ENCODE data around the gene RPL37A. TPM values are rescaled to one million over a fixed set of nuclear protein-coding genes. Genes with fewer than 3 reads are reported as not detected.

The RPL37A gene
- total and polyA plus RNA-seq, 10 donors = 688 to 9,110 (median 2,096) TPM

DNA sequence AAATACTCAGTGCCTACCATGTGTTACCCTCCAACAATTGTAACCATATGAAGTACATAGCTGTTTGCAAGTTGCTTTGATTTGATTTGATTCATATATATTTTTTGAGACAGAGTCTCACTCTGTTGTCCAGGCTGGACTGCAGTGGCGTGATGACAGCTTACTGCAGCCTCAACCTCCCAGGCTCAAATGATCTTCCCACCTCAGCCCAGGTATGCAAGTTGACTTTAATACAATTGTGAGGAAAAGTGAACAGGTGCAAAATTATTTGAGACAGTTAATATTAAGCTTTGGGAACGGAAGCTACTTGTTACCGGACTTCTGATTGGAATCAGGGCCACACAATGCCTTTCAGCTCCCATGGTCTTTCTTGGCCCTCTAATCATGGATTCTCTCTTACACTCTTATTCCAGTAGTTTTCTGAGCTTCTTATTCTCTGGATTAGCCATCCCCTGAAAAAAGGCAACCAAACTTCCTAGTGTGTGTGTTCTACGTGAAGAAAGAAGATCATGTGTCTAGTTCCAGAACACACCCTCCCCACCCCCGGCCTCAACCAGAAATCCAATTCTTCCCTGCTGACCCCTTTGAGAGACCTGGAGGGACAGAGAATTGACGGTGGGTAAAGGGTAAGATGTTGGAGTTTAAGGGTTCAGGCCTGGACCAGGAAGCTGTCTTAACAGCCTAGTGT lies 1.1 kb upstream of the RPL37A start:
- Histone ChIP-seq H3K27me3 (replicated peaks in 1 of 7) (no peaks in the 10 kb centered on the region), H3K36me3 (peaks cover 6 to 33% (median 28%) of the 10 kb centered on the region in 6 donors), H3K4me1 (peaks cover 19 to 83% (median 56%) of the 10 kb centered on the region in 6 donors), H3K9me3 (no peaks in the 10 kb centered on the region), H3K4me3 (peak overlapping the region in 7 of 8 donors; percentile 59 to 90 (median 71)), H3K27ac (peak overlapping the region; percentile 14 to 90 (median 84))
- no peak for TF ChIP-seq POLR2A (IDR thresholded peaks at IDR 0.05)
- no peak for TF ChIP-seq POLR2AphosphoS5 (IDR thresholded peaks at IDR 0.05)
- TF ChIP-seq, protein P1, sequence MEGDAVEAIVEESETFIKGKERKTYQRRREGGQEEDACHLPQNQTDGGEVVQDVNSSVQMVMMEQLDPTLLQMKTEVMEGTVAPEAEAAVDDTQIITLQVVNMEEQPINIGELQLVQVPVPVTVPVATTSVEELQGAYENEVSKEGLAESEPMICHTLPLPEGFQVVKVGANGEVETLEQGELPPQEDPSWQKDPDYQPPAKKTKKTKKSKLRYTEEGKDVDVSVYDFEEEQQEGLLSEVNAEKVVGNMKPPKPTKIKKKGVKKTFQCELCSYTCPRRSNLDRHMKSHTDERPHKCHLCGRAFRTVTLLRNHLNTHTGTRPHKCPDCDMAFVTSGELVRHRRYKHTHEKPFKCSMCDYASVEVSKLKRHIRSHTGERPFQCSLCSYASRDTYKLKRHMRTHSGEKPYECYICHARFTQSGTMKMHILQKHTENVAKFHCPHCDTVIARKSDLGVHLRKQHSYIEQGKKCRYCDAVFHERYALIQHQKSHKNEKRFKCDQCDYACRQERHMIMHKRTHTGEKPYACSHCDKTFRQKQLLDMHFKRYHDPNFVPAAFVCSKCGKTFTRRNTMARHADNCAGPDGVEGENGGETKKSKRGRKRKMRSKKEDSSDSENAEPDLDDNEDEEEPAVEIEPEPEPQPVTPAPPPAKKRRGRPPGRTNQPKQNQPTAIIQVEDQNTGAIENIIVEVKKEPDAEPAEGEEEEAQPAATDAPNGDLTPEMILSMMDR (IDR thresholded peaks at IDR 0.05 in 8 of 11, conservative IDR thresholded peaks at IDR 0.05 in 3 of 11) = no peak
- intact Hi-C loops (cut with DNase I; ENCODE audit: low total_unique reads) = loop anchor here (10.0 kb wide), 1 partner anchor 83 kb away; the partner anchor contains the start of gene SMARCAL1
- DNase-seq = no peak
- 69 to 83% (median 76%) methylated on average over 6 of the region's 6 CpGs for WGBS, 5 donors

DNA sequence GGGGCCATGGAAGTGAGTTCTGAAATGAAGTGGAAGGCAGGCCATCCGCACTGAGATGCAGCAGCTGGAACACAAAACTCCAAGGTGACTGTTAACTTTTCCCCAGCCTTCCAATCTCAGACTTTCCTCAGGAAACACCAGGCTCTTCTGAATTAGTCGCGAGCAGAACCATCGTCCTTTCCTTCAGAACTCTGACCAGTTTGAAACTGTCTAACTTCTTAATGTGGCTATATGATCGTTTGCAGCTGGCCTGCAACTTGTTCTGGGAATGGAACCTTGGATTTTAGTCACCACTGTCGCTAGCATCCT lies 620 bp upstream of the RPL37A start:
- no peak for TF ChIP-seq POLR2A (IDR thresholded peaks at IDR 0.05)
- TF ChIP-seq, protein P1 (IDR thresholded peaks at IDR 0.05 in 8 of 11, conservative IDR thresholded peaks at IDR 0.05 in 3 of 11) = no peak
- no peak for TF ChIP-seq POLR2AphosphoS5 (IDR thresholded peaks at IDR 0.05)
- 12 to 32% (median 25%) methylated on average over 6 of the region's 6 CpGs for WGBS, 5 donors
- Histone ChIP-seq H3K4me1 (peaks cover 19 to 83% (median 56%) of the 10 kb centered on the region in 6 donors), H3K9me3 (no peaks in the 10 kb centered on the region), H3K36me3 (peaks cover 6 to 38% (median 33%) of the 10 kb centered on the region in 6 donors), H3K4me3 (peak overlapping the region; percentile 59 to 90 (median 76)), H3K27ac (peak overlapping the region; percentile 79 to 90 (median 86)), H3K27me3 (replicated peaks in 1 of 7) (no peaks in the 10 kb centered on the region)
- no peak for DNase-seq
- intact Hi-C loops (cut with DNase I; ENCODE audit: low total_unique reads) = loop anchor here (10.0 kb wide), 1 partner anchor 83 kb away; the partner anchor contains the start of gene SMARCAL1

DNA sequence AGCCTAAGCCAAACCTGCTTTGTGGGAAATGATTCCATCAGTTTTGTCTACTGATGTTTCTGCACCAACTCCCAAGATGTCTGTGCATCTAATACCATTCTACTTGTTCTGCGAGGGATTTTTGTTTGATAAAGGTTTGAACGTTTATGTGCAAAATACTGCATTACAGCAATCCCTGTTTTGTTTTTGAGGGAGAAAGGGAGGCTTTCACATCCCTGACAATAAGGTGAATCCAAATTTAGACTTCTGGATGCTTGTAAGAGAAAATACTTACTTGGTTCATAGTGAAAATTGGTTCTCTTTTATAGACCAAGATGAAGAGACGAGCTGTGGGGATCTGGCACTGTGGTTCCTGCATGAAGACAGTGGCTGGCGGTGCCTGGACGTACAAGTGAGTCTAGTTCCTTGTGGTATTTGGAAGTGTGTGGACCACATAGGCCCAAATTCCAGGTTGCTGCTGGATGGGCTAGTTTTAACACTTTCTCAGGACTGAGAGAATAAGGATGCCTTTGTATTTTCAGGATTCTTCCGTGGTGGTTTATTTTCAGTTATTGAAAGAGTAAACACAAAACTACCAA lies 1.1 kb downstream of the RPL37A start:
- WGBS, 5 donors = 14 to 23% (median 18%) methylated on average over 6 of the region's 6 CpGs
- no peak for DNase-seq
- no peaks in the 10 kb centered on the region for H3K27me3 ChIP-seq (replicated peaks in 1 of 7)
- peaks cover 19 to 82% (median 57%) of the 10 kb centered on the region in 6 donors for H3K4me1 ChIP-seq
- no peaks in the 10 kb centered on the region for H3K9me3 ChIP-seq
- intact Hi-C loops (cut with DNase I; ENCODE audit: low total_unique reads) = loop anchor here (10.0 kb wide), 1 partner anchor 85 kb away; the partner anchor contains the start of gene SMARCAL1
- TF ChIP-seq POLR2AphosphoS5 (IDR thresholded peaks at IDR 0.05) = no peak
- TF ChIP-seq, protein P1 (IDR thresholded peaks at IDR 0.05 in 8 of 11, conservative IDR thresholded peaks at IDR 0.05 in 3 of 11) = no peak
- H3K27ac ChIP-seq = peak overlapping the region in 7 of 8 donors; percentile 79 to 90 (median 85)
- H3K4me3 ChIP-seq = peak overlapping the region; percentile 59 to 90 (median 76)
- H3K36me3 ChIP-seq = peaks cover 6 to 55% (median 50%) of the 10 kb centered on the region in 6 donors

DNA sequence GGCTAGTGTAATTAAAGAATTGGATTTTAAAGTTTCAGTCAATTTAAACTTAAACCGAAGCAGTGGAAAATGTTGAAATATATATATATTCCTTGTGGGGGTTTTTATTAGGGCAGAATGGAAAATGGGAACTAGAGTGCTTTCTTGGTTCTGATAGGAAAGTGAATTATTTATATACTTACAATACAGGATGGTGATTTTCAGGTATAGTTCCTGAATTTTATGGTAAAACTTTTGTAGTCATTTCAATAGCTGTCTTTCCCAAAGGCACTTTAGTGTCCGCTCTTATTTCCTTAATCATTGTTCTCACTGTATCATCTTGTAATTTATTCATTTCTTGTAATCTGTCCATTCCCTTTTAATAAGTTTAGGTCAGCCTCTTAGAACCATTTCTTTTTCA lies 1.9 kb downstream of the RPL37A start:
- no peak for DNase-seq
- peak overlapping the region in 4 of 8 donors; percentile 71 to 90 (median 88) for H3K4me3 ChIP-seq
- H3K9me3 ChIP-seq = no peaks in the 10 kb centered on the region
- 83 to 90% (median 83%) methylated on average over 2 of the region's 2 CpGs for WGBS, 5 donors
- intact Hi-C loops (cut with DNase I; ENCODE audit: low total_unique reads) = no loop called here
- peaks cover 6 to 64% (median 57%) of the 10 kb centered on the region in 6 donors for H3K36me3 ChIP-seq
- peaks cover 19 to 77% (median 54%) of the 10 kb centered on the region in 6 donors for H3K4me1 ChIP-seq
- TF ChIP-seq POLR2AphosphoS5 (IDR thresholded peaks at IDR 0.05) = no peak
- TF ChIP-seq, protein P1 (IDR thresholded peaks at IDR 0.05 in 8 of 11, conservative IDR thresholded peaks at IDR 0.05 in 3 of 11) = no peak
- no peak for TF ChIP-seq POLR2A (IDR thresholded peaks at IDR 0.05)
- no peaks in the 10 kb centered on the region for H3K27me3 ChIP-seq (replicated peaks in 1 of 7)
- no peak overlapping the region for H3K27ac ChIP-seq

All from spleen (tissue), 11 donors.